ENCODE data around the gene MCM5. TPM values are rescaled to one million over a fixed set of nuclear protein-coding genes. Genes with fewer than 3 reads are reported as not detected.
A peak's percentile ranks its signal among the peaks of the same experiment; 100 is the strongest.

MCM5 gene
- 10 to 100 TPM in 4 of 6 experiments, 1 to 10 TPM in 2; 6.7 to 35.9 (median 13.4) TPM for total RNA-seq
- long read RNA-seq = 0 reads

DNA sequence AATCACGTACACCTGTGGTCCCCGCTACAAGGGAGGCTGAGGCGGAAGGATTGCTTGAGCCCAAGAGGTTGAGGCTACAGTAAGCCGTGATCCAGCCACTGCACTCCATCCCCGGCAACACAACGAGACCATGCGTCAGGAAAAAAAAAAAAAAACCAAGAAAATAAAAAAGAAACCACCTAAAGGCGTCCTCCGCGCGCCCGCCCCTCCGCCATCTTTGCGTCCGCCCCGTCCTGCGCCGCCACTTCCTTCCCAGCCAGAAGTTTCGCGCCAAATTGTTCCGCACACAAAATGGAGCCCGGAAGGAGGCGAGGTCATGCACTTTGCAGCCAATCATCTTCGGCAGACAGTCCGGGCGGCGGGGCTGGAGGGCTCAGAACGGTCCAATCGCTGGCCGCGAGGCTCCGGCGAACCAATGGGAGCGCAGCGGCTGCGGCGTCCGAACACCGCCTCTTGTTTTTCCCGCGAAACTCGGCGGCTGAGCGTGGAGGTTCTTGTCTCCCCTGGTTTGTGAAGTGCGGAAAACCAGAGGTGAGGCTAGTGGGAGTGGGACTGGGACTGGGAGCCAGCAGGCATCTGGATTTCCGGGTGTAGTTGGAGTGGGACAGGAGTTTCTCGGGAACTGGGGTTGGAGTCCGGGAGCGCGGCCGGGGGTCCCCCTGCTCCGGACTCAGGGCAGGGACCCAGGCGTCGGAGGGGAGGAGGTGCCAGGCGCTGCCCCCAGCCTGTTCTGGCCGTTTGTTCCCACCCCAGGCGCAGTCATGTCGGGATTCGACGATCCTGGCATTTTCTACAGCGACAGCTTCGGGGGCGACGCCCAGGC lies at the start of gene MCM5:
Gene MCM5, plus strand, starts transcription at position 463 of the 823 bp plus-strand sequence. Its CDS starts 299 bp downstream, at position 762.
- no peaks in the 10 kb centered on the region for H3K36me3 ChIP-seq
- peak within 1 kb of the TSS; percentile 47 to 74 (median 54) for H3K4me3 ChIP-seq
- ATAC-seq (peak; percentile 81 to 97 (median 92)), DNase-seq (peak; percentile 98)
- WGBS (ENCODE audit: insufficient coverage, low coverage, low lambda C conversion rate, missing lambda C conversion rate) = 5% methylated on average over 31 of the region's 64 CpGs
- peak within 1 kb of the TSS; percentile 23 to 69 (median 66) for H3K27ac ChIP-seq
- H3K9me3 ChIP-seq = no peaks in the 10 kb centered on the region
- intact Hi-C loops (cut with DNase I) = no loop called here
- H3K27me3 ChIP-seq = no peaks in the 10 kb centered on the region
- H3K4me1 ChIP-seq = peaks cover 0 to 27% (median 14%) of the 10 kb centered on the region in 4 donors
- no peak for TF ChIP-seq POLR2A (IDR thresholded peaks at IDR 0.05)
- TF ChIP-seq CTCF (IDR thresholded peaks at IDR 0.05) = no peak

DNA sequence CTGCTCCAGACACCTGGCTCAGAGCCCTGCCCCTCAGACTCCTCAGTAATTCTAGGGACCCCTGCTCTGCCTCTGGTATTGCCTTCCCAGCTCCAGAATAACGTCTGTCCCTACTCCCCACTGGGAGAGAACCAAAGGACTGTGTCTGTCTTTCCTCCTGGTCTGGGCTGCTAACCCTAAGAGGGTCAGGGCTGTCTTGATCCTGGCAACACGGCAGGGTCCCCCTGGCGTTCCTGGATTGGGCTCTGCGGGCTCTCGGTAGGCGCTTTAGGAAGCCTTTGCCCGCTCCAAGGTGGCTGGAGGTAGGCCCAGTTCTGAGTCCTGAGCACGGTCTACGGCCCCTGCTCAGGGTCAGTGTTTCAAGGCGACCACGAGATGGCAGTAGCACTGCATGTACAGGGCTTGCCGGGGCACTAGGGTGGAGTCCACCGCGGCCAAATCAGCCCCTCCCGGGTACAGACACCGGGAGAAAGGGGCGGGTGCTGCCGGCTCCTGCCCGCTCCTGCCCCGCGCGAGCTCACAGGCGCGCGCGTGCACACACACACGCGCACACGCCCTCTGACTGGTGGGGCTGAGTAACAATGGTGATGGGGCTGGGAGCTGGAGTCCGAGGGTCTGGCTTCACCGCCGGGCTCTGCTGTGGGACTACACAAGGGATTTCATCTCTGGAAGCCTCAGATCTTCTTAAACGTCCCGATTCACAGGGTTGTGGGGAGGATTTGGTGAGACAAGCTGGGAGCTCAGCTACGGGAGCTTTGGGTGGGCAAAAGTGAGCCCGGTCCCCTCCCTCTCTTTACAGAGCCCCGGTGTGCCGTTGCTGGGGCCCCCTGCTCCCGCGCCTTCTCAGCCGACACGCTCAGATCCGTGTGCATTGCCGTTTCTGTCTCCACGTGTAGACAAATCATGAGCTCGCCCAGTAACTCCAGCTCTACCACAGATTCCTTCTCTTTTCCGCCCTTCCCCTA lies 49.1 kb upstream of the MCM5 start:
- 4% methylated on average over 16 of the region's 47 CpGs for WGBS (ENCODE audit: insufficient coverage, low coverage, low lambda C conversion rate, missing lambda C conversion rate)

GRCh38 chr22:35352214-35353111 lies 47.5 kb upstream of the MCM5 start:
- 24% methylated on average over 7 of the region's 19 CpGs for WGBS (ENCODE audit: insufficient coverage, low coverage, low lambda C conversion rate, missing lambda C conversion rate)
- H3K4me1 ChIP-seq = peaks cover 0 to 22% (median 0%) of the 10 kb centered on the region in 4 donors
- intact Hi-C loops (cut with DNase I) = loop anchor here in 1 of 2 donors (5.0 to 10.0 kb wide), 2 partner anchors 62 to 230 kb away; no protein-coding TSS in a partner anchor
- TF ChIP-seq POLR2A (IDR thresholded peaks at IDR 0.05) (peak; percentile 33), CTCF (IDR thresholded peaks at IDR 0.05) (peak; percentile 12 to 47 (median 41))
- peak overlapping the region; percentile 24 to 44 (median 43) for H3K27ac ChIP-seq
- peak; percentile 61 to 81 (median 78) for DNase-seq
- no peaks in the 10 kb centered on the region for H3K9me3 ChIP-seq
- no peak overlapping the region for H3K4me3 ChIP-seq
- H3K27me3 ChIP-seq = no peaks in the 10 kb centered on the region
- peaks cover 0 to under 1% (median 0%) of the 10 kb centered on the region in 4 donors for H3K36me3 ChIP-seq
- ATAC-seq = peak; percentile 8 to 30 (median 23)

More for the DNA sequence above, 49.1 kb upstream of the MCM5 start:
- intact Hi-C loops (cut with DNase I) = loop anchor here in 1 of 2 donors (5.0 to 10.0 kb wide), 2 partner anchors 64 to 231 kb away; no protein-coding TSS in a partner anchor
- Histone ChIP-seq H3K36me3 (peaks cover 0 to 7% (median 0%) of the 10 kb centered on the region in 4 donors), H3K27me3 (no peaks in the 10 kb centered on the region), H3K27ac (peak overlapping the region in 2 of 3 donors; percentile 35 to 53), H3K4me1 (peaks cover 0 to 20% (median 0%) of the 10 kb centered on the region in 4 donors), H3K4me3 (peak overlapping the region; percentile 33 to 51 (median 36)), H3K9me3 (no peaks in the 10 kb centered on the region)
- ATAC-seq (peak; percentile 85 to 93 (median 89)), DNase-seq (peak; percentile 94 to 96 (median 95))
- TF ChIP-seq CTCF (IDR thresholded peaks at IDR 0.05) (peak; percentile 95 to 98 (median 96)), POLR2A (IDR thresholded peaks at IDR 0.05) (no peak)
